ENCODE results near the gene KRTAP12-2.
"Not testable (repeated sequence)": the region's sequence is repeated elsewhere in the genome, so short reads cannot be mapped to it uniquely, and the experiment has no call there.

DNA sequence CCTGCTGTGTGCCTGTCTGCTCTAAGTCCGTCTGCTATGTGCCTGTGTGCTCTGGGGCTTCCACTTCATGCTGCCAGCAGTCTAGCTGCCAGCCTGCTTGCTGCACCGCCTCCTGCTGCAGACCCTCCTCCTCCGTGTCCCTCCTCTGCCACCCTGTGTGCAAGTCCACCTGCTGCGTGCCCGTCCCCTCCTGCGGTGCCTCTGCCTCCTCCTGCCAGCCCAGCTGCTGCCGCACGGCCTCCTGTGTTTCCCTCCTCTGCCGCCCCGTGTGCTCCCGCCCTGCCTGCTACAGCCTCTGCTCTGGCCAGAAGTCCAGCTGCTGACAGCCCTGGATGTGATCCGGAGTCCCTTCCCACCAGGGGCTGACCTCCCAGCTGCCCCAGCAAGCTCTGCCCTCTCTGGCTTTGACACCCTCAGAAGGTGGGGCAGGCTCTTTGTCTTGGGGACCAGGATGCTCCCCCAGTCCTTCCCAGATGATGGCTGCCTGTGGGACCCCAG lies 28.8 kb downstream of the KRTAP12-2 start:
- TF ChIP-seq, protein P1, sequence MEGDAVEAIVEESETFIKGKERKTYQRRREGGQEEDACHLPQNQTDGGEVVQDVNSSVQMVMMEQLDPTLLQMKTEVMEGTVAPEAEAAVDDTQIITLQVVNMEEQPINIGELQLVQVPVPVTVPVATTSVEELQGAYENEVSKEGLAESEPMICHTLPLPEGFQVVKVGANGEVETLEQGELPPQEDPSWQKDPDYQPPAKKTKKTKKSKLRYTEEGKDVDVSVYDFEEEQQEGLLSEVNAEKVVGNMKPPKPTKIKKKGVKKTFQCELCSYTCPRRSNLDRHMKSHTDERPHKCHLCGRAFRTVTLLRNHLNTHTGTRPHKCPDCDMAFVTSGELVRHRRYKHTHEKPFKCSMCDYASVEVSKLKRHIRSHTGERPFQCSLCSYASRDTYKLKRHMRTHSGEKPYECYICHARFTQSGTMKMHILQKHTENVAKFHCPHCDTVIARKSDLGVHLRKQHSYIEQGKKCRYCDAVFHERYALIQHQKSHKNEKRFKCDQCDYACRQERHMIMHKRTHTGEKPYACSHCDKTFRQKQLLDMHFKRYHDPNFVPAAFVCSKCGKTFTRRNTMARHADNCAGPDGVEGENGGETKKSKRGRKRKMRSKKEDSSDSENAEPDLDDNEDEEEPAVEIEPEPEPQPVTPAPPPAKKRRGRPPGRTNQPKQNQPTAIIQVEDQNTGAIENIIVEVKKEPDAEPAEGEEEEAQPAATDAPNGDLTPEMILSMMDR (IDR thresholded peaks at IDR 0.05): not testable (repeated sequence)
- TF ChIP-seq POLR2AphosphoS5 (IDR thresholded peaks at IDR 0.05): not testable (repeated sequence)
